ENCODE data around the gene EHD1. TPM values are rescaled to one million over a fixed set of nuclear protein-coding genes. Genes with fewer than 3 reads are reported as not detected.

The EHD1 gene
- polyA plus RNA-seq, 1 experiment = 56.1 TPM

- ChIA-PET POLR2A (interaction anchor here (1.2 kb wide), 1 partner anchor 8 kb away, joined by 3 read pairs; no protein-coding TSS in a partner anchor), CTCF (interaction anchor here (0.5 to 1.8 kb wide), 3 partner anchors 15 to 1191 kb away, joined by 3 to 12 read pairs (median 8); no protein-coding TSS in a partner anchor)
- no peak overlapping the region for H3K27ac ChIP-seq (ENCODE audit: low read depth, low read length)
Measured at GRCh38 chr11:64872790-64873488, 5.5 kb downstream of the EHD1 start.

GRCh38 chr11:64871492-64871891 is 6.9 kb downstream of the EHD1 start:
- POLR2A ChIA-PET = no interaction called here
- no peak for DNase-seq (ENCODE audit: low read depth, low spot score)
- H3K9me3 ChIP-seq (ENCODE audit: control insufficient read depth, insufficient read depth, low read length) = no peaks in the 10 kb centered on the region; the same call in 1 of the 2 replicates
- H3K4me3 ChIP-seq (ENCODE audit: low read depth, low read length) = no peak overlapping the region; the same call in 1 of the 2 replicates
- CTCF ChIA-PET = no interaction called here
- TF ChIP-seq CTCF (IDR thresholded peaks at IDR 0.05; ENCODE audit: low read depth, low read length) = no peak
- no peaks in the 10 kb centered on the region for H3K27me3 ChIP-seq (ENCODE audit: control insufficient read depth, insufficient read depth, low read length)
- H3K27ac ChIP-seq (ENCODE audit: low read depth, low read length) = no peak overlapping the region

More at GRCh38 chr11:64872790-64873488, 5.5 kb downstream of the EHD1 start:
- H3K4me3 ChIP-seq (ENCODE audit: low read depth, low read length) = no peak overlapping the region; the same call in 1 of the 2 replicates
- no peak for TF ChIP-seq CTCF (IDR thresholded peaks at IDR 0.05; ENCODE audit: low read depth, low read length)
- H3K9me3 ChIP-seq (ENCODE audit: control insufficient read depth, insufficient read depth, low read length) = peaks cover 5% of the 10 kb centered on the region; the same call in 1 of the 2 replicates
- DNase-seq (ENCODE audit: low read depth, low spot score) = no peak
- no peaks in the 10 kb centered on the region for H3K27me3 ChIP-seq (ENCODE audit: control insufficient read depth, insufficient read depth, low read length)

GRCh38 chr11:64870893-64871466 is 7.4 kb downstream of the EHD1 start:
- Histone ChIP-seq H3K27ac (ENCODE audit: low read depth, low read length) (peak overlapping the region; percentile 95), H3K4me3 (ENCODE audit: low read depth, low read length) (no peak overlapping the region; the same call in 1 of the 2 replicates), H3K9me3 (ENCODE audit: control insufficient read depth, insufficient read depth, low read length) (no peaks in the 10 kb centered on the region; the same call in 1 of the 2 replicates), H3K27me3 (ENCODE audit: control insufficient read depth, insufficient read depth, low read length) (no peaks in the 10 kb centered on the region)
- no peak for TF ChIP-seq CTCF (IDR thresholded peaks at IDR 0.05; ENCODE audit: low read depth, low read length)
- ChIA-PET CTCF (no interaction called here), POLR2A (interaction anchor here (3.4 to 9.3 kb wide), 2 partner anchors 7 to 16 kb away, joined by 37 to 105 read pairs; partner anchors contain the start of gene EHD1)
- no peak for DNase-seq (ENCODE audit: low read depth, low spot score)

GRCh38 chr11:64870176-64870892 is 8.1 kb downstream of the EHD1 start:
- Histone ChIP-seq H3K4me3 (ENCODE audit: low read depth, low read length) (peak overlapping the region; percentile 25), H3K27ac (ENCODE audit: low read depth, low read length) (peak overlapping the region; percentile 95), H3K27me3 (ENCODE audit: control insufficient read depth, insufficient read depth, low read length) (no peaks in the 10 kb centered on the region), H3K9me3 (ENCODE audit: control insufficient read depth, insufficient read depth, low read length) (no peaks in the 10 kb centered on the region; the same call in 1 of the 2 replicates)
- CTCF ChIA-PET = interaction anchor here (1.3 to 3.6 kb wide), 2 partner anchors 8 to 18 kb away, joined by 5 to 11 read pairs; partner anchors contain the start of gene EHD1
- no peak; the same call in 1 of the 2 replicates for TF ChIP-seq CTCF (IDR thresholded peaks at IDR 0.05; ENCODE audit: low read depth, low read length)
- no peak for DNase-seq (ENCODE audit: low read depth, low spot score)
- POLR2A ChIA-PET = interaction anchor here (0.6 to 9.3 kb wide), 4 partner anchors 7 to 93 kb away, joined by 4 to 105 read pairs (median 22); partner anchors contain the start of gene EHD1

Data from AG04450 (cell line).